ENCODE data around the gene TRDMT1.

TRDMT1 gene

DNA sequence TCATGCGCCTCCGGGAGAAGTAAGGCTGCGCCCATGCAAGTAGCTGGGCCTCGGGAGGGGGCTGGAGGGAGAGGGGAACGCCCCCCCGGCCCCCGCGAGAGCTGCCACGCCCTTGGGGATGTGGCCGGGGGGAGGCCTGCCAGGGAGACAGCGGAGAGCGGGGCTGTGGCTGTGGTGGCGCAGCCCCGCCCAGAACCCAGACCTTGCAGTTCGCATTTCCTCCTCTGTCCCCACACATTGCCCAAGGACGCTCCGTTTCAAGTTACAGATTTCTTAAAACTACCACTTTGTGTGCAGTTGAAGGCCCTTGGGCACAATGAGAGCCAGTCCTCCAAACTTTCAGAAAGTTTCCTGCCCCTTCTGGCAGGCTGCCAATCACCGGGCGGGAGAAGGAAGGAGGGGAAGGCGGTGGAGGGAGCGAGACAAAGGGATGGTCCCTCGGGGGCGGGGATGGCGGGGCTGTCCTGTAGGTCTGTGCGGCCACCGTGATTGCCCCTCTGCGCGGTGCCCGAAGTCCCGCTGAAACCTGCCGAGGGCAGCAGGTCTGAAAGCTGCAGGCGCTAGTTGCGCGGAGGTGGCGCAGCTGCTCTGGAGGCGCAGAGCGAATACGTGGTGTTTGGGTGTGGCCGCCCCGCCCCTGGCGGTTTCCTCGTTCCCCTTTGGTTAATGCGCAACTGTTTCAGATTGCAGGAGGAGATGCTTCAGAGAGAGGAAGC is 28.7 kb upstream of the TRDMT1 start:
- DNase-seq, result peak; percentile 79

DNA sequence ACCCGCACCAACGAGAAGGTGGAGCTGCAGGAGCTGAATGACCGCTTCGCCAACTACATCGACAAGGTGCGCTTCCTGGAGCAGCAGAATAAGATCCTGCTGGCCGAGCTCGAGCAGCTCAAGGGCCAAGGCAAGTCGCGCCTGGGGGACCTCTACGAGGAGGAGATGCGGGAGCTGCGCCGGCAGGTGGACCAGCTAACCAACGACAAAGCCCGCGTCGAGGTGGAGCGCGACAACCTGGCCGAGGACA is 28.2 kb upstream of the TRDMT1 start:
- DNase-seq, result no peak

DNA sequence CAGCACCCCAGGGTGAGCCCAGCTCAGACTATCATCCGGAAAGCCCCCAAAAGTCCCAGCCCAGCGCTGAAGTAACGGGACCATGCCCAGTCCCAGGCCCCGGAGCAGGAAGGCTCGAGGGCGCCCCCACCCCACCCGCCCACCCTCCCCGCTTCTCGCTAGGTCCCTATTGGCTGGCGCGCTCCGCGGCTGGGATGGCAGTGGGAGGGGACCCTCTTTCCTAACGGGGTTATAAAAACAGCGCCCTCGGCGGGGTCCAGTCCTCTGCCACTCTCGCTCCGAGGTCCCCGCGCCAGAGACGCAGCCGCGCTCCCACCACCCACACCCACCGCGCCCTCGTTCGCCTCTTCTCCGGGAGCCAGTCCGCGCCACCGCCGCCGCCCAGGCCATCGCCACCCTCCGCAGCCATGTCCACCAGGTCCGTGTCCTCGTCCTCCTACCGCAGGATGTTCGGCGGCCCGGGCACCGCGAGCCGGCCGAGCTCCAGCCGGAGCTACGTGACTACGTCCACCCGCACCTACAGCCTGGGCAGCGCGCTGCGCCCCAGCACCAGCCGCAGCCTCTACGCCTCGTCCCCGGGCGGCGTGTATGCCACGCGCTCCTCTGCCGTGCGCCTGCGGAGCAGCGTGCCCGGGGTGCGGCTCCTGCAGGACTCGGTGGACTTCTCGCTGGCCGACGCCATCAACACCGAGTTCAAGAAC is 27.7 kb upstream of the TRDMT1 start:
- peak; percentile 97 for DNase-seq

DNA sequence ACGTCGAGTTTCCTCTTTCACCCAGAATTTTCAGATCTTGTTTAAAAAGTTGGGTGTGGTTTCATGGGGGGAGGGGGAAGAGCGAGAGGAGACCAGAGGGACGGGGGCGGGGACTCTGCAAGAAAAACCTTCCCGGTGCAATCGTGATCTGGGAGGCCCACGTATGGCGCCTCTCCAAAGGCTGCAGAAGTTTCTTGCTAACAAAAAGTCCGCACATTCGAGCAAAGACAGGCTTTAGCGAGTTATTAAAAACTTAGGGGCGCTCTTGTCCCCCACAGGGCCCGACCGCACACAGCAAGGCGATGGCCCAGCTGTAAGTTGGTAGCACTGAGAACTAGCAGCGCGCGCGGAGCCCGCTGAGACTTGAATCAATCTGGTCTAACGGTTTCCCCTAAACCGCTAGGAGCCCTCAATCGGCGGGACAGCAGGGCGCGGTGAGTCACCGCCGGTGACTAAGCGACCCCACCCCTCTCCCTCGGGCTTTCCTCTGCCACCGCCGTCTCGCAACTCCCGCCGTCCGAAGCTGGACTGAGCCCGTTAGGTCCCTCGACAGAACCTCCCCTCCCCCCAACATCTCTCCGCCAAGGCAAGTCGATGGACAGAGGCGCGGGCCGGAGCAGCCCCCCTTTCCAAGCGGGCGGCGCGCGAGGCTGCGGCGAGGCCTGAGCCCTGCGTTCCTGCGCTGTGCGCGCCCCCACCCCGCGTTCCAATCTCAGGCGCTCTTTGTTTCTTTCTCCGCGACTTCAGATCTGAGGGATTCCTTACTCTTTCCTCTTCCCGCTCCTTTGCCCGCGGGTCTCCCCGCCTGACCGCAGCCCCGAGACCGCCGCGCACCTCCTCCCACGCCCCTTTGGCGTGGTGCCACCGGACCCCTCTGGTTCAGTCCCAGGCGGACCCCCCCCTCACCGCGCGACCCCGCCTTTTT is 26.9 kb upstream of the TRDMT1 start, which contains the start of gene VIM:
Gene VIM, plus strand, starts transcription at position 151 of the 925 bp plus-strand sequence. CDS start 1,182 bp downstream, outside the sequence.
- DNase-seq, result peak; percentile 99

DNA sequence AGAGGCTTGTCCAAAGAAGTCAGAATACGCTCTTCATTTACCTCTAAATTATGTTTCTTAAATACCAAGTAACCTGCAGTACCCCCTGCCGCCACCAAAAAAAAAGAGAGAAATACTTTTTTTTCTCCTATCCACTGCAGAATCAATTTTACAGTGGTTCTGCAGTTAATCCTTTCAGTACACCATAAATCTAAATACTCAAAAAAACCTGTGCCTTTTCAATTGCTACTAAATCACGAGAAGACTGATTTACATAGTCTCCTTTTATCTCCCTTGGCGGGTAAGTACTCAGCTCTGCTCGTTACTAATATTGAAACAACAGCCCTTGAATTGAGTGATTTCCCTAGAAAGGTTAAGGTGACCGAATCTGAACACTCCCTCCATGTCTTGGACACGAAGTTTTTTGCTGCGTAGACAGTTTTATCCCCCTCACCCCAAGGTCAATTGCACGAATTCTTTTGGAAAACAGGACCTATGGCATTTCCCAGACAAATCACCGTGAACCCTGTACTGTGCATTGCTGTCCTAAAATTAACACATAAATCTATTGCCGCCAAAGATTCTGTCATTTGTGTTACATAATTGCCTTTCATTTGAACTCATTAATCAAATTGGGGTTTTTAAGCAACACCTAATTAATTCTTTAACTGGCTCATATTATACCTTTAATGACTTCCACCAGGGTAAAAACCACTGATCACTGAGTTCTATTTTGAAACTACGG is 26.1 kb upstream of the TRDMT1 start:
- peak; percentile 66 for DNase-seq

DNA sequence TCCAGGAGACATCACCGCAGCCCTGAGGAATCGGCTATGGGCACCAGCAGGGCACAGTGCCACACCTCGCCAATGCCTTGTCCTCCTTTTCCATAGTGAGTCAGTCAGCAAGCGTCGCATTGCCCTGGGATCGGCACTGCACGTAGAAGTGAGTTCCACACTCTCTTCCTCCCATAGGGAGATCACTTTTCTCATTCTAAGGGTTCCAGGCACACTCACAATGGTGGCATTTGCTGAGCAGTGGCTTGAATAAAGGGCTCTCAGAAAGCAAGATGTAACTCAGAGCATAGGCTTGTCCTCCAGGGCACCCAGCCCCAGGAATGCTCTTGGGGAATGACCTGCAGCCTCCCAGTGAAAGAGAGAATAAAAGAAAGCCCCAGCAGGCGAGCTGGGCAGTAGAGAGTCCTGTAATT is 25.4 kb upstream of the TRDMT1 start:
- DNase-seq, result no peak

DNA sequence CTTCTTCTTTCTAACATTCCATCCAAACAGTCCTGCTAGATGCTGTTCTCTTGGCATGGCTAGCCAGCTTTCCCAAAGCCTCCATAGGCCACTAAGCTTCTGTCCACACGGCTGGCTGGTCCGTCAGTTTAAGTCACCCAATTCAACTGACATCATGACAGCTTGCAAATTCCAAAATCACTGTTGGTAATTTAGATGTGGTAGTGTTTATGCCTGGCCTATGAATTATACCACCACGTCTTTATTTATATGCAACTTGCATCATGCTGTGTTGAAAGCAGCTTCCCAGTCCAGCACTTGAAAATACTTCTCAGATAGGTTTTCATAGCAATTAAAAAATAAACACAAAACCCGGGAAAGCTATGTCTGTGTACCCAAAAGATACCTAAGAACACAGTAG is 24.3 kb upstream of the TRDMT1 start:
- no peak for DNase-seq

DNA sequence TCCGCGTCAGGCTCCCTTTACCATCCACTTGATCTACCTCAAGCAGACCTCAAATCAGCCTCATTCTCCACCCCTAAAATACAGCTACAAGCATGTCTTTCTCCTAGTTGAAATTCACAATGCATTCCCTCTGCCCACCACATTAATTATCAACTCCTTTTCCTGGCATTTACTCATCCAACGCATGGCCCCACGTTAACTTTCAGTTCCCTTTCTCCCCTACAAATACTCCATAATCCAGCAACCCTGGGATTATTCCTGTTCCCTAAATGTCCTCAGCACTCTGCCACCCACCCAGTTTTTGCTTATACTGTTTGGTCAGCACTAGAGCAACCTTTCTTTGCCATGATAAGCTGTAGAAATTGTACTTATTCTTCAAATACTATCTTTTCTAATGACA is 20.9 kb upstream of the TRDMT1 start:
- no peak for DNase-seq

DNA sequence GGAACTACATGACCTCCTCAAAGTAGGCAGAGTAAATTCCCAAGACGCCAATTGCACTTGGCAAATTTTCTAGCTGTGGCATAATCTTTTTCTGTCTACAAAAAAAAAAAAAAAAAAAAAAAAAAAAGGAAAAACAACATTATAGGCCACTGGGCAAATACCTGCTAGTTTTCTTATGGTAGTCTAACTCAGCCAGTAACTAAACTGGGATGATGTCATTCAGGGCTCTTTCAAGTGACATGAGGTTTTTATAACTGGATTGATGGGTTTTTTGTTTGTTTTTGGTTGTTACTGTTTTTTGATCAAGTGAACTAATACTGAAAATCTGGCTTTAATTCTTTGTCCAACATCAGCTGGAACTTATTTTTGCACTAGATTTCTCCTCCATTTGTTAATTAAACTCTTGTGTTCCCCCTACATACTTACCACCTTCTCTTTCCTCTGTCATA is 19.2 kb upstream of the TRDMT1 start:
- no peak for DNase-seq

DNA sequence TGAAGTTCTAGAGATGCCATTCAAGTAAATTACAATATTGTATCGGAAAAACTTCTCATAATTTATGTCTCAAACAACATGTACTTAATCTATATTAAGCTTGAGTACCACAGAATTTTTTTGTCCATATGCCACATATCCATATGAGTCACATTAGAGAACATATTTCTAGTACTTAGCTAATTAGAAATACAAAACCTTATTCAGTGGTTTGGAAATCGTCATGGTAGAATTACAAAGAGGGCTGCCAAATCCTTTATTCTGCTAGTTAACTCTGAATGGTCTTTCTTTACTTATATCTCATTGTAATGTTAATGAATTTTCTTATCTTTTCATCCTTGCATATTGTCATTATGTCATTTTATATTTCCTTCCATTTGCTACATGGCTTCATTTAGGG is 17.6 kb upstream of the TRDMT1 start:
- peak; percentile 87 for DNase-seq

DNA sequence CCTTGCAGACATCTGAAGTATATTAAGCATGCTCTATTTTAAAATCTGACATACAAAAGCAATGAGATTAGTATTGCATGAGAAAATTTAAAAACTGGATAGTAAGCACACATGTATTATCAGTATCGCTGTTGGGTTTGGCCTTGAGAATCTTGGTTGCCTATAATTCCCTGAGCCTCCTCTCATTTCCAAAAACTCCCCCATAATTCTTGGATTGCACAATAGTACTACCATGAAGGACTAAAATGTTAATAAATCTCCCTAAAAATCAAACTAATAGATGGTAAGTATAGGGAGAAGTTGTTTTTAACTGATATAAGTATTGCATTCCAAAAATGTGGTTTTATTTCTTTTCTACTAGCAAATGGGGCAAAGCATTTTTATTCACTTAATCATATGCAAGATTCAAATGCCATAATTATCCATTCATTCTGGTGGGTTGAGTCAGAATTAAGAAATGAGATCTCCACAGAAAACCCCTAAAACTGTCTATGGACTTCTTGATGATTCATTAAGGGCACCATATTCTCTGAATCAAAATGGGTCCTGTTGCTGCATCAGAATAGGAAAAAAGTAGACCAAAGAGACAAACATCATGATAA is 16.3 kb upstream of the TRDMT1 start:
- peak; percentile 97 for DNase-seq

DNA sequence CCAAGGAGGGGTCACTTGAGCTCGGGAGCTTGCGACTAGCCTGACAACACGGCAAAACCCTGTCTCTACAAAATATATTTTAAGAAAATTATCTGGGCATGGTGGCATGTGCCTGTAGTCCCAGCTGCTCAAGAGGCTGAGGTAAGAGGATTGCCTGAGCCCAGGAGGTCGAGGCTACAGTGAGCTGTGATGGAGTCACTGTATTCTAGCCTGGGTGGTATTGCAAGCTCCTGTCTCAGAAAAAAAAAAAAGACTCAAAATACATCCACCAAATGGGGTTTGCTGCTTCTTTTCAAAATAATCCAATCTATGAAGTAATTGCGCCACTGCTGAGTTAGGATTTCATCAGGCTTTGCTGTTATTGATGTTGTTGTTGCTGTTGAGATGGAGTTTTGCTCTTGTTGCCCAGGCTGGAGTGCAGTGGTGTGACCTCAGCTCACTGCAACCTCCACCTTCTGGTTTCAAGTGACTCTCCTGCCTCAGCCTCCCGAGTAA is 15.5 kb upstream of the TRDMT1 start:
- no peak for DNase-seq

DNA sequence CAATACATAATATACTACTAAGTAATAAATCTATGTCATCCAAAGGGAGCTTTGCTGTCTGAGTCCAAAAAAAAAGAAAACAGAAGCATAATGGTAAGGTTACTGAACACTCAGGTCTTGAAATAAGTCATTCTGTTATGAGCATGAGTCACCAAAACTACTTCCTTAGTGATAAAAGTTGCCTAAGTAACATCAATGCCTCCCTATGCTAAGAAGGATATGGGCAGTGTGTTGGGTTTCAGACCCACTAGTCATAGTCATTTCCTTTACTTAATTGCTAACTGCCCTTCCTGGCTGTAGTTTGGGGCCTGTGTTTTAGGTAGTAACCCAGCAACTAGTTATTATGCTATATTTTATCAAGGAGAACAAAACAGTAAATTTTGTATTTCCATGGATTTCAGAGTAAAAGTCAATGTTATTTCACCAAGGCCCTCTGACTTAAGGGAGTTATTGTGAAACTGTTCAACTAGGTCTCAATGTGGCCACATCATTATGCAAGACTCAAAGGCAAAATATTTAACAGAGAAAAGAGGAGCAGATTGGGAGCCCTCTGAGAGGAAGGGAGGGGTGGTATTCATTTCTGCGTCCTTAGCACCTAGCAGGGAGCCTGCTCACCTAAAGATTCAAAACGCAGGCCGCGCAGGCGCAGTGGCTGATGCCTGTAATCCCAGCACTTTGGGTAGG is 14.9 kb upstream of the TRDMT1 start:
- DNase-seq, result peak; percentile 99

DNA sequence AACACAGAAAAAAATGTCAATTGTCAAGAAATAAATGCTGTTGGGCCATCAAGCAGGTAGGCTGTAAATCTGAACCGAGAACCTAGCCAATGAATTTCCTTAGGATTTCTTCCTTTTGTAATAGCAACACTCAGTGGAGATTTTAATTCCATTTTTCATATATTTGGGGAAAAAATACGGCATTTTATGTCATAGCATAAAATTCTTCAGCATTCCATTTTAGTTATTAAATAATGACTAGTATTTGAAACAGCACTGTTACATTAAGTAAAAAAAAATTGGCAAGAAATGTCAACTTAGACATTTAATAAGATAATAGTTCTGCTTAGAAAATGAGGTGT is 14.3 kb upstream of the TRDMT1 start:
- DNase-seq, result no peak

DNA sequence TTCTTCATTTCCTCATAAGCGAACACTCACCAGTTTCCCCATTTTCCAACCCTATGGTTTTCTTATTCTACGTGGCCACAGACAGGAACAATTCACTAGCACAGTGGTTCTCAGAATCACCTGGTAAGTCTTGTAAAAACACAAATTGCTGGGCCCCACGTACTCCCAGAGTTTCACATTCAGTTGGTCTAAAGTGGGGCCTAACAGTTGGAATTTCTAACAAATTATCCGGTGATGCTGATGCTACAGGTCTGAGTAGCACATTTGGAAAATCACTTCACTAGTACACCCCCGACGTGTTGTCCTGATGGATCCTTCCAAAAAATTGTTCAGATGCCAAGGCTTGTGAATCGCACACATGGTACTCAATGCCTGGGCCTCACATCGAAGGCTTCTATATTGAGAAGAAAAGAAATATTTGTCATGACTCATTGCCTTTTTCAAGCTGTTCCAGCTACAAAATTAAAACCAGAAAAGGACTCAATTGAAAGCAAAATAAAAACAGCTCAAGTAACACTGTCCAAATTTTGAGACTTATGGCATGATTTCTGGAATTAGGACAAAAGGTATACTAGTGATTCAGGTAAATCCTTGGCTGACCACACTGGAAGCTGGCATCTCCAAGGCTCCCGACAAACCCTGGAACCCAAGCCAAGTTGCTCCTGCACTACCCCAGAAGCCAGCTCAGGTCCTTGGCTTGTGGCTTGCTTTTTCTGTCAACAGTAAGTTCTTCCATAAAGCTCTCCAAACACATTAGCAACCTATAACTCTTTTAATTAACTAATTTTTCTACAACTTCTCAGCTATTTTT is 13.7 kb upstream of the TRDMT1 start:
- peak; percentile 100 for DNase-seq

DNA sequence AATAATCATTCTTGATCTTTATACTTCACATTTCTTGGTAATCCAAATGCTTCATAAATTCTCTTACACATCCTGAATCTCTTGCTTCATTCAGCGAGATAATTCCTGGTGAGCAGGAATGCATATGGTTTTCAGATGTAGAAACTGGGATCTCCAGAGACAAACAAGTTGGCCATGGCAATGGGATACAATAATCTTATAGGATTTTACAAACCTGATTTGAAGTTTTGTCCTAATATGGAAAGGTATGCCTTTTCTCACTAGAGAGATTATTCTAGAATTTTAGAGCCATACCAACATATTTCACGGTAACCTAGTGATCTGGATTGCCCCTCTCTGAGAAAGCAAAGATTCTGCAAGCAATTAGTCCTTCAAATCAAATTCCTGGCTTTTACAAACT is 13.1 kb upstream of the TRDMT1 start:
- DNase-seq, result peak; percentile 87

DNA sequence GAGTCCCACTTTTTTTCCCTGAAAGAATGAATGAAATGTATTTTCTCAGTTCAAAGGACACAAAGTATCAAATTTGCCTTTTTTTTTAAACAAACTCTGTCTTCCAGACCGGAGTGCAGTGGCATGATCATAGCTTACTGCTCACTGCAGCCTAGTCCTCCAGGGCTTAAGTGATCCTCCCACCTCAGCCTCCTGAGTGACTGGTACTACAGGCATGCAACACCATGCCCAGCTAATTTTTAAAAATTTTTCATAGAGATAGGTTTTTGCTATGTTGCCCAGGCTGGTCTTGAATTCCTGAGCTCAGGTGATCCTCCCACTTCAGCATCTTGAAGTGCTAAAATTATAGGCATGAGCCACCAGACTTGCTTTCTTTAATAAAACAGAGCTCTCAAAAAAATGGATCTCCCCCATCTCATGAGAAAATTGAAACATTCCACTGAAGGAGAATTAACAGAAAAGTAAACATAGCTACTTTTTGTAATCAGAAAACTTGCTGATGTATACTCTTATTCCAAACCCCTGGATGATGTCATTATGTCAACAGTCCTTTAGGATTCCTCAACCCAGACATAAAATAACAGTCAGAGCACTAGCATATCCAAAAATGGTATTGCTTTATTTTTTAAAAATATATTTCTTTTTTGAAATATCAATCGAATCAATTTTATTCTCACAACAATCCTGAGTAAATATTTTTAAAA is 12.3 kb upstream of the TRDMT1 start:
- DNase-seq, result peak; percentile 84

DNA sequence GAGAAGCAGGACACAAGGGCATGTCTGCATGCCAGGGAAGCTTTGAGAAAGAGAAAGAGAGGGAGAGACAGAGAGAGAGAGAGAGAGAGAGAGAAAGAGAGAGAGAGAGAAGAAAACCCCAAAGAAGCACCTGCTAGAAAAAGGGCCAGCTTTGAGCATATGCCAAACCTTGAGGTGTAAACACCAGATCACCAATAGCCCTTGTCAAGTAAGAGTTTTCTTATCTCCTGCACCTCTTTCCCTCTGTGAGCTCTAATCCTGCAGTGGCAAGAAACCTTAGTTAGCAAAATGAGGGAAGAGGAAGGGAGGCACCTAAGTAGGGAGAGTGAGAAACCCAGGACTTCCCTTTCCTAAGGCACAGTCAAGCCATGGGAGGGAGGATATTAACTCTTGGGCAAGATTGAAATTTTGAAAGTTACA is 11.3 kb upstream of the TRDMT1 start:
- DNase-seq, result no peak

DNA sequence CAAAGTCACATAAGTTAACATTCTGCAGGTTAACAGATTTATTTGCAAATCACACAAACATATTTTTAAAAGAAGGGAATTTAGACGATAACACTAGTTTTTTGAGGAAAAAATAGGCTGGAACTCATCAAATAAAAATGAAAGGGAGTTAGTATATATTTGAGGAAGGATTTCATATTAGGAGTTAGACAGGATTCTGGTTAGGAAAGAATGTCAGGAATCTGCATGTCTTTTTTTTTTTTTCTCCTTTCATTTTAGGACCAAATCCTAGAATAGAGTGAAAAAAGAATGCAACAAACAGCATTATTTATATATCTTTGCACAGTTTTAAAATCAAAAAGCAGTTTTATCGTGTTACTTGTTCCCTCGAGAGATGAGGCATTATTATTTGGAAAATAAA is 8.9 kb upstream of the TRDMT1 start:
- DNase-seq, result peak; percentile 70

DNA sequence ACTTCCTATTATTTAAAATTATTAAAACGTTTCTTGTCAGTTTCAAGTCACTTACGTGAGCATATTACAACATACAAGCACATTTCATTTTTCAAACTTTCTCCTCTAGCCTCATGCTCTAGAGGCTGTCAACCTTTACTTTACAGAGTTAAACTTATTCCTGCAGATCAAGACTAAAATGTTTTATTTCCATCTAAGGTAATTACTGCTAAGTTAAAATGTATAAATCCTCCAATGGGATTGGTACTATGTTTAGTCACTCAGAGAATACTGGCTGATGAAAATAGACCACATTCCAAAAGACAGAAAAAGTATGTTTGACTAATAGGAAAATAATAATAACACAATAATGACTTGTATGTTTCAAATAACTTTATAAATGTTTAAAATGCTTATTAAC is 8.4 kb upstream of the TRDMT1 start:
- peak; percentile 66 for DNase-seq

Measured in fibroblast of skin of right biceps (primary cell).